NT2/D1 (cell line): ENCODE data around the gene KRTAP10-4.

Experiments used
- YY1 ChIP-seq: IDR thresholded peaks from 2 replicates; pipeline ENCODE4 v1.6.1; 2011; ENCODE audit not compliant: insufficient read length, insufficient read depth
- ZNF274 ChIP-seq: IDR thresholded peaks from 2 replicates; pipeline ENCODE4 v1.6.1; 2011; ENCODE audit warnings: mild to moderate bottlenecking, low read depth, low read length

DNA sequence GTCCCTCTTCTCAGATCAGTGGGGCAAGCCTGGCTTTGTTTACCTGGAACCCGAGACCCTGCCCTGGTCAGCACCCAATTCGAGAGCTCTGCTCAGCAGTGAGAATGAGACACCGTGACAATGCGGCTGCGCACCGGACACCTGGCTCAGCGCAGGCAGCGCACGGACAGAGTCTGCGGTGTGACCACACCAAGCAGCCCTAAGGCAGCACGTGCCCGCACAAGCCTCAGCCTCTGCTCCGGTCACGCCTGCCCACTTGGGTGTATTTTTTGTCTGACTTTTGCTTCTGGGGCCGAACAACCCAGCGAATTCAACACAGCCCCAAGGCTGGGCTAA is 43.0 kb downstream of the KRTAP10-4 start:
- TF ChIP-seq ZNF274 (no peak), YY1 (no peak)
